Measurements from ENCODE around the gene PM20D1.
"Not testable (repeated sequence)": the region's sequence is repeated elsewhere in the genome, so short reads cannot be mapped to it uniquely, and the experiment has no call there.

PM20D1 gene

GRCh38 chr1:205842229-205842628 is 7.7 kb downstream of the PM20D1 start:
- H3K4me3 ChIP-seq (ENCODE audit: low read depth in 1 of 2, low read length in 2 of 2): no peak overlapping the region
- no peaks in the 10 kb centered on the region for H3K27me3 ChIP-seq (ENCODE audit: control insufficient read depth in 1 of 2, insufficient read depth in 2 of 2, low read length in 2 of 2)
- no peaks in the 10 kb centered on the region for H3K9me3 ChIP-seq (ENCODE audit: control insufficient read depth in 1 of 2, low read length in 2 of 2)
- no peak overlapping the region for H3K9ac ChIP-seq (ENCODE audit: low read depth in 1 of 2, low read length in 2 of 2)
- no peaks in the 10 kb centered on the region for H3K4me1 ChIP-seq (ENCODE audit: control insufficient read depth in 1 of 2, insufficient read depth in 2 of 2, low read length in 2 of 2)
- H3K27ac ChIP-seq (ENCODE audit: low read depth, low read length): no peak overlapping the region
- no peaks in the 10 kb centered on the region for H3K36me3 ChIP-seq (ENCODE audit: control insufficient read depth in 1 of 2, insufficient read depth in 2 of 2, low read length in 2 of 2)

- Histone ChIP-seq H3K4me3 (ENCODE audit: low read depth in 1 of 2, low read length in 2 of 2) (no peak overlapping the region), H3K9ac (ENCODE audit: low read depth in 1 of 2, low read length in 2 of 2) (no peak overlapping the region), H3K27me3 (ENCODE audit: control insufficient read depth in 1 of 2, insufficient read depth in 2 of 2, low read length in 2 of 2) (no peaks in the 10 kb centered on the region), H3K4me1 (ENCODE audit: control insufficient read depth in 1 of 2, insufficient read depth in 2 of 2, low read length in 2 of 2) (no peaks in the 10 kb centered on the region), H3K9me3 (ENCODE audit: control insufficient read depth in 1 of 2, low read length in 2 of 2) (no peaks in the 10 kb centered on the region), H3K36me3 (ENCODE audit: control insufficient read depth in 1 of 2, insufficient read depth in 2 of 2, low read length in 2 of 2) (no peaks in the 10 kb centered on the region), H3K27ac (ENCODE audit: low read depth, low read length) (no peak overlapping the region)
Observed at GRCh38 chr1:205840146-205840923, 9.6 kb downstream of the PM20D1 start.

- no peaks in the 10 kb centered on the region for H3K4me1 ChIP-seq (ENCODE audit: control insufficient read depth in 1 of 2, insufficient read depth in 2 of 2, low read length in 2 of 2)
- no peak overlapping the region for H3K9ac ChIP-seq (ENCODE audit: low read depth in 1 of 2, low read length in 2 of 2)
- H3K27ac ChIP-seq (ENCODE audit: low read depth, low read length): no peak overlapping the region
- no peaks in the 10 kb centered on the region for H3K27me3 ChIP-seq (ENCODE audit: control insufficient read depth in 1 of 2, insufficient read depth in 2 of 2, low read length in 2 of 2)
- no peaks in the 10 kb centered on the region for H3K36me3 ChIP-seq (ENCODE audit: control insufficient read depth in 1 of 2, insufficient read depth in 2 of 2, low read length in 2 of 2)
- no peak overlapping the region for H3K4me3 ChIP-seq (ENCODE audit: low read depth in 1 of 2, low read length in 2 of 2)
- no peaks in the 10 kb centered on the region for H3K9me3 ChIP-seq (ENCODE audit: control insufficient read depth in 1 of 2, low read length in 2 of 2)
Observed at GRCh38 chr1:205837382-205837970, 12.5 kb downstream of the PM20D1 start.

- H3K27me3 ChIP-seq (ENCODE audit: control insufficient read depth in 1 of 2, insufficient read depth in 2 of 2, low read length in 2 of 2): no peaks in the 10 kb centered on the region
- no peak overlapping the region for H3K9ac ChIP-seq (ENCODE audit: low read depth in 1 of 2, low read length in 2 of 2)
Observed at GRCh38 chr1:205834751-205835150, 15.2 kb downstream of the PM20D1 start.

GRCh38 chr1:205832326-205832751 is 17.6 kb downstream of the PM20D1 start:
- Histone ChIP-seq H3K27ac (ENCODE audit: low read depth, low read length) (no peak overlapping the region), H3K9me3 (ENCODE audit: control insufficient read depth in 1 of 2, low read length in 2 of 2) (no peaks in the 10 kb centered on the region), H3K27me3 (ENCODE audit: control insufficient read depth in 1 of 2, insufficient read depth in 2 of 2, low read length in 2 of 2) (no peaks in the 10 kb centered on the region), H3K4me1 (ENCODE audit: control insufficient read depth in 1 of 2, insufficient read depth in 2 of 2, low read length in 2 of 2) (no peaks in the 10 kb centered on the region), H3K9ac (ENCODE audit: low read depth in 1 of 2, low read length in 2 of 2) (no peak overlapping the region), H3K36me3 (ENCODE audit: control insufficient read depth in 1 of 2, insufficient read depth in 2 of 2, low read length in 2 of 2) (no peaks in the 10 kb centered on the region), H3K4me3 (ENCODE audit: low read depth in 1 of 2, low read length in 2 of 2) (no peak overlapping the region)

More at GRCh38 chr1:205834751-205835150, 15.2 kb downstream of the PM20D1 start:
- Histone ChIP-seq H3K4me3 (ENCODE audit: low read depth in 1 of 2, low read length in 2 of 2) (no peak overlapping the region), H3K9me3 (ENCODE audit: control insufficient read depth in 1 of 2, low read length in 2 of 2) (no peaks in the 10 kb centered on the region), H3K27ac (ENCODE audit: low read depth, low read length) (no peak overlapping the region), H3K36me3 (ENCODE audit: control insufficient read depth in 1 of 2, insufficient read depth in 2 of 2, low read length in 2 of 2) (no peaks in the 10 kb centered on the region), H3K4me1 (ENCODE audit: control insufficient read depth in 1 of 2, insufficient read depth in 2 of 2, low read length in 2 of 2) (no peaks in the 10 kb centered on the region)

- Histone ChIP-seq H3K36me3 (ENCODE audit: control insufficient read depth in 1 of 2, insufficient read depth in 2 of 2, low read length in 2 of 2) (no peaks in the 10 kb centered on the region), H3K27me3 (ENCODE audit: control insufficient read depth in 1 of 2, insufficient read depth in 2 of 2, low read length in 2 of 2) (no peaks in the 10 kb centered on the region), H3K4me1 (ENCODE audit: control insufficient read depth in 1 of 2, insufficient read depth in 2 of 2, low read length in 2 of 2) (peaks cover 0 to 3% of the 10 kb centered on the region in 2 donors), H3K27ac (ENCODE audit: low read depth, low read length) (no peak overlapping the region), H3K9me3 (ENCODE audit: control insufficient read depth in 1 of 2, low read length in 2 of 2) (no peaks in the 10 kb centered on the region), H3K9ac (ENCODE audit: low read depth in 1 of 2, low read length in 2 of 2) (no peak overlapping the region), H3K4me3 (ENCODE audit: low read depth in 1 of 2, low read length in 2 of 2) (no peak overlapping the region)
Observed at GRCh38 chr1:205827623-205828022, 22.3 kb downstream of the PM20D1 start.

- H3K4me3 ChIP-seq (ENCODE audit: low read depth in 1 of 2, low read length in 2 of 2): no peak overlapping the region
- H3K27ac ChIP-seq (ENCODE audit: low read depth, low read length): no peak overlapping the region
- no peaks in the 10 kb centered on the region for H3K27me3 ChIP-seq (ENCODE audit: control insufficient read depth in 1 of 2, insufficient read depth in 2 of 2, low read length in 2 of 2)
- no peaks in the 10 kb centered on the region for H3K9me3 ChIP-seq (ENCODE audit: control insufficient read depth in 1 of 2, low read length in 2 of 2)
- H3K36me3 ChIP-seq (ENCODE audit: control insufficient read depth in 1 of 2, insufficient read depth in 2 of 2, low read length in 2 of 2): no peaks in the 10 kb centered on the region
- peaks cover 0 to 3% of the 10 kb centered on the region in 2 donors for H3K4me1 ChIP-seq (ENCODE audit: control insufficient read depth in 1 of 2, insufficient read depth in 2 of 2, low read length in 2 of 2)
- H3K9ac ChIP-seq (ENCODE audit: low read depth in 1 of 2, low read length in 2 of 2): no peak overlapping the region
Observed at GRCh38 chr1:205826995-205827394, 22.9 kb downstream of the PM20D1 start.

GRCh38 chr1:205826016-205826806 is 23.7 kb downstream of the PM20D1 start:
- Histone ChIP-seq H3K36me3 (ENCODE audit: control insufficient read depth in 1 of 2, insufficient read depth in 2 of 2, low read length in 2 of 2) (no peaks in the 10 kb centered on the region), H3K4me1 (ENCODE audit: control insufficient read depth in 1 of 2, insufficient read depth in 2 of 2, low read length in 2 of 2) (peaks cover 0 to 3% of the 10 kb centered on the region in 2 donors), H3K27ac (ENCODE audit: low read depth, low read length) (no peak overlapping the region), H3K9ac (ENCODE audit: low read depth in 1 of 2, low read length in 2 of 2) (no peak overlapping the region), H3K9me3 (ENCODE audit: control insufficient read depth in 1 of 2, low read length in 2 of 2) (no peaks in the 10 kb centered on the region), H3K4me3 (ENCODE audit: low read depth in 1 of 2, low read length in 2 of 2) (no peak overlapping the region), H3K27me3 (ENCODE audit: control insufficient read depth in 1 of 2, insufficient read depth in 2 of 2, low read length in 2 of 2) (no peaks in the 10 kb centered on the region)

- Histone ChIP-seq H3K27ac (ENCODE audit: low read depth, low read length) (no peak overlapping the region), H3K9me3 (ENCODE audit: control insufficient read depth in 1 of 2, low read length in 2 of 2) (no peaks in the 10 kb centered on the region), H3K27me3 (ENCODE audit: control insufficient read depth in 1 of 2, insufficient read depth in 2 of 2, low read length in 2 of 2) (no peaks in the 10 kb centered on the region), H3K4me3 (ENCODE audit: low read depth in 1 of 2, low read length in 2 of 2) (no peak overlapping the region), H3K9ac (ENCODE audit: low read depth in 1 of 2, low read length in 2 of 2) (no peak overlapping the region), H3K36me3 (ENCODE audit: control insufficient read depth in 1 of 2, insufficient read depth in 2 of 2, low read length in 2 of 2) (no peaks in the 10 kb centered on the region), H3K4me1 (ENCODE audit: control insufficient read depth in 1 of 2, insufficient read depth in 2 of 2, low read length in 2 of 2) (peaks cover 0 to 3% of the 10 kb centered on the region in 2 donors)
Observed at GRCh38 chr1:205824180-205824579, 25.8 kb downstream of the PM20D1 start.

- H3K36me3 ChIP-seq (ENCODE audit: control insufficient read depth in 1 of 2, insufficient read depth in 2 of 2, low read length in 2 of 2); H3K27me3 ChIP-seq (ENCODE audit: control insufficient read depth in 1 of 2, insufficient read depth in 2 of 2, low read length in 2 of 2); H3K27ac ChIP-seq (ENCODE audit: low read depth, low read length); H3K4me3 ChIP-seq (ENCODE audit: low read depth in 1 of 2, low read length in 2 of 2); H3K9ac ChIP-seq (ENCODE audit: low read depth in 1 of 2, low read length in 2 of 2); H3K9me3 ChIP-seq (ENCODE audit: control insufficient read depth in 1 of 2, low read length in 2 of 2); H3K4me1 ChIP-seq (ENCODE audit: control insufficient read depth in 1 of 2, insufficient read depth in 2 of 2, low read length in 2 of 2): not testable (repeated sequence)
Observed at GRCh38 chr1:205823260-205823659, 26.7 kb downstream of the PM20D1 start.

Data from duodenal mucosa (tissue), 2 donors.